Suprapubic skin (tissue), 3 donors: ENCODE measurements around the gene MLYCD.

Experiments used
- CTCF ChIP-seq, 2 donors: fragments of 200-600 bp in 1 of 2; fragments of 450-650 bp in 1 of 2; sonication (generic) in 1 of 2; IDR thresholded peaks; one replicate each; pipeline ENCODE4 v1.5.1; 2016 to 2019; ENCODE audit warnings: antibody characterized with exemption in 2 of 2, mild to moderate bottlenecking in 1 of 2, moderate library complexity in 1 of 2
- POLR2A ChIP-seq, 2 donors: fragments of 450-650 bp; IDR thresholded peaks; one replicate each; pipeline ENCODE4 v1.6.1; 2017; ENCODE audit warnings: antibody characterized with exemption in 2 of 2, mild to moderate bottlenecking in 2 of 2, moderate library complexity in 2 of 2

GRCh38 chr16:83949724-83950001, 50.7 kb downstream of the MLYCD start:
- TF ChIP-seq CTCF (IDR thresholded peaks at IDR 0.05) (no peak), POLR2A (IDR thresholded peaks at IDR 0.05) (no peak)
